ENCODE results near the gene KIF19. TPM values are rescaled to one million over a fixed set of nuclear protein-coding genes. Genes with fewer than 3 reads are reported as not detected.

The KIF19 gene
- total and polyA plus RNA-seq, 8 donors, result 0.20 to 44.3 (median 0.58) TPM; not detected in 3

DNA sequence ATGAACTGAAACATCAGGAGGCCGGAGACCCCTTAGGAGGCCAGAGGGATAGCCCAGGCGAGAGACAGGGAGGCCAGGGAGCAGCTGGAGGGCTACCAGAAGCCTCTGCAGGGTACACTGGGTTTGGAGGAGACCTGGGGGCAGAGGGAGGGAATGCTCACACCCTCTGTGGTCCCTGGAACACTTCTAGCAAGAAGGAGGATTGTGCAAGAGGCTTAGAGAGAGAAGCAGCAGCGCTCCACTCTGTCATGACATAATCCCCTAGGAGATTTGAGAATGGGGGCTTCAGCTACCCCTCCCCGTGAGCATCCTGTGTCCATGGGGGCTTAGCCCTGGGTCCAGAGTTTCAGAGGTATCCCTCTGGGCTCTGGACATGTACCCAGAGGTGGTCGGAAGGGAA, 57.1 kb downstream of the KIF19 start:
- no peak for DNase-seq
- Histone ChIP-seq H3K27me3 (peaks cover 0 to under 1% (median 0%) of the 10 kb centered on the region in 3 donors), H3K4me3 (no peak overlapping the region), H3K9me3 (no peaks in the 10 kb centered on the region), H3K36me3 (no peaks in the 10 kb centered on the region), H3K27ac (no peak overlapping the region), H3K4me1 (peaks cover 30 to 40% (median 35%) of the 10 kb centered on the region in 4 donors)
- TF ChIP-seq EP300 (IDR thresholded peaks at IDR 0.05) (no peak), POLR2A (IDR thresholded peaks at IDR 0.05) (no peak), POLR2AphosphoS5 (IDR thresholded peaks at IDR 0.05) (no peak)
- TF ChIP-seq, protein P1, sequence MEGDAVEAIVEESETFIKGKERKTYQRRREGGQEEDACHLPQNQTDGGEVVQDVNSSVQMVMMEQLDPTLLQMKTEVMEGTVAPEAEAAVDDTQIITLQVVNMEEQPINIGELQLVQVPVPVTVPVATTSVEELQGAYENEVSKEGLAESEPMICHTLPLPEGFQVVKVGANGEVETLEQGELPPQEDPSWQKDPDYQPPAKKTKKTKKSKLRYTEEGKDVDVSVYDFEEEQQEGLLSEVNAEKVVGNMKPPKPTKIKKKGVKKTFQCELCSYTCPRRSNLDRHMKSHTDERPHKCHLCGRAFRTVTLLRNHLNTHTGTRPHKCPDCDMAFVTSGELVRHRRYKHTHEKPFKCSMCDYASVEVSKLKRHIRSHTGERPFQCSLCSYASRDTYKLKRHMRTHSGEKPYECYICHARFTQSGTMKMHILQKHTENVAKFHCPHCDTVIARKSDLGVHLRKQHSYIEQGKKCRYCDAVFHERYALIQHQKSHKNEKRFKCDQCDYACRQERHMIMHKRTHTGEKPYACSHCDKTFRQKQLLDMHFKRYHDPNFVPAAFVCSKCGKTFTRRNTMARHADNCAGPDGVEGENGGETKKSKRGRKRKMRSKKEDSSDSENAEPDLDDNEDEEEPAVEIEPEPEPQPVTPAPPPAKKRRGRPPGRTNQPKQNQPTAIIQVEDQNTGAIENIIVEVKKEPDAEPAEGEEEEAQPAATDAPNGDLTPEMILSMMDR (IDR thresholded peaks at IDR 0.05), result no peak
- 85 to 92% (median 88%) methylated on average over 5 of the region's 5 CpGs for WGBS, 5 donors
- intact Hi-C loops (cut with DNase I; ENCODE audit: low total_unique reads), result no loop called here

DNA sequence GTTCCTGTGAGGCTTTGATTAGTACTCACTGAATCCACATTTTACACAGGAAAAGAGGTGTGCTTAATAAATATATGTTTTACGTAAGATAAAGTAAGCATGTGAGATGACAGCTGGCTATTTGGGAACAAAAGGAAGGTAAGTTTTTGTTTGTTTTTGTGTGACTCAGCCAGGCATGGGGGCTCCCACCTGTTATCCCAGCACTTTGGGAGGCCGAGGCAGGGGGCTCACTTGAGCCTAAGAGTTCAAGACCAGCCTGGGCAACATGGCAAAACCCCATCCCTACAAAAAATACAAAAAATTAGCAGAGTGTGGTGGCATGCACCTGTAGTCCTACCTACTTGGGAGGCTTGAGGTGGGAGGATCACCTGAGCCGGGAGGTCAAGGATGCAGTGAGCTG, 59.2 kb downstream of the KIF19 start:
- WGBS, 5 donors, result 87 to 91% (median 88%) methylated on average over 3 of the region's 3 CpGs
- intact Hi-C loops (cut with DNase I; ENCODE audit: low total_unique reads), result no loop called here
- no peak overlapping the region for H3K4me3 ChIP-seq

DNA sequence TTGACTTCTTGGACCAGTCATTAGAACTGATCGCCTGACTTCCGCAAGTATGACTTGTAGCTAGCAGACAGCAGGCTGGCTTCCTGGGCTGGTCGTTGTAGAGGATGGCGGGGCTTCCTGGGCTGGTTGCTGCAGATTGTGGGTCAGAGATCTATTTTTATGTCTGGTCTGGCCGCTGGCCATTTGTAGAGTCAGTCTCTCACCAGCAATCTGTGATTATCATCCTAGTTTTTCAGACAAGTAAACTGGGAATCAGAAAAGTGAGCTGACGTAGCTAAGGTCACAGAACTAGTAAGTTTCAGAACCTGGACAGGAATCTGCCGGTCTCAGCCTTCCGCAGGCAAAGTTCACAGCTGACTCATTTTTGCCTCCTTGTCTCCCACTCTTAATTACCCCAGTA, 60.4 kb downstream of the KIF19 start:
- intact Hi-C loops (cut with DNase I; ENCODE audit: low total_unique reads), result no loop called here
- H3K27ac ChIP-seq, result no peak overlapping the region

More for the DNA sequence above, 59.2 kb downstream of the KIF19 start:
- no peaks in the 10 kb centered on the region for H3K36me3 ChIP-seq
- H3K9me3 ChIP-seq, result no peaks in the 10 kb centered on the region
- H3K27ac ChIP-seq, result no peak overlapping the region
- no peaks in the 10 kb centered on the region for H3K27me3 ChIP-seq
- TF ChIP-seq POLR2A (IDR thresholded peaks at IDR 0.05) (no peak), POLR2AphosphoS5 (IDR thresholded peaks at IDR 0.05) (no peak), EP300 (IDR thresholded peaks at IDR 0.05) (no peak)
- TF ChIP-seq, protein P1 (IDR thresholded peaks at IDR 0.05), result no peak
- peaks cover 18 to 41% (median 31%) of the 10 kb centered on the region in 4 donors for H3K4me1 ChIP-seq
- no peak for DNase-seq

DNA sequence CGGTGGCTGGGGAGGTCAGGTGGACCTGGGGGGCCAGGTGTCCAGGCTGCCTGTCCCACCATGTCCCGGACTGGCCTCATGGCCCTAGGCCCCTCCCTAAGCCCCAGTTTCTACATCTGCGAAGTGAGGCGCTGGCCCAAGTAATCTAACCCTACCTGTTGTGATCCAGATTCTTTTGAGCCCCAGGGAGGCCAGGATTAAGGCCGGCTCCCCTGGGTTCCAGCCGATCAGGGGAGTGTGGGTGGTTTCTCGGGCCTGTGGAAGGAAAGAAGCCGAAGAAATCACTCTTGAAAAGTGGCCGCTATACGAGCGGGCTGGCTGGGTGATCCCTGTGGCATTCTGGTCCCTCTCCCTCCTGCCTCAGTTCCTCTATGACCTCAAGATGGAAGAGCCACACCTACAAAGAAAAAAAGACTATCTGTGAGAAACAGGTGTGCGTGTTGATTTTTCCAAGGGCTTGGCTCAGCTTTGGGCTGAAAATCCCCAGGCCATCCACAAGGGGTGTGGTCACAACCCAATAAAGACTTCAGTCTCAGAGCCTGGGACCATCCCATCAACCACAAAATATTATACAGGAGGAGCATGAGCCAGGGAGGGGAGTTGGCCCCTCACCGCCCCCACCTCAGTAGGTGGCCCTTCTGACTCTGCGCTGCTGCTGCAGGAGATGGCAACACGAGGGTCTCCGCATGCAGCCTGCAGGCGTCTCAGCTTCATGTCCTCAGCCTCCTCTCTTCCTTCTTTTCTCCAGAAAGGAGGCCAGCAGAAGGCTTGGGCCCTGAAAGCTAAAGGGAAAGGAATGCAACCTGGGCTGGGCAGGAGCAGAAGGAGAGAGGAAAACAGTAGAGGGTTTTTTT, 61.6 kb downstream of the KIF19 start:
- peaks cover 7 to 26% (median 17%) of the 10 kb centered on the region in 4 donors for H3K4me1 ChIP-seq
- no peaks in the 10 kb centered on the region for H3K27me3 ChIP-seq
- no peak for TF ChIP-seq POLR2AphosphoS5 (IDR thresholded peaks at IDR 0.05)
- TF ChIP-seq, protein P1 (IDR thresholded peaks at IDR 0.05), result peak in 2 of 7 experiments; percentile 15 to 22
- H3K4me3 ChIP-seq, result no peak overlapping the region
- peak in 1 of 2 donors; percentile 43 for DNase-seq
- intact Hi-C loops (cut with DNase I; ENCODE audit: low total_unique reads), result no loop called here
- no peaks in the 10 kb centered on the region for H3K9me3 ChIP-seq
- 63 to 75% (median 70%) methylated on average over 14 to 17 of the region's 17 CpGs for WGBS, 5 donors
- H3K27ac ChIP-seq, result peak overlapping the region in 2 of 5 donors; percentile 36 to 38
- no peaks in the 10 kb centered on the region for H3K36me3 ChIP-seq

More for the DNA sequence above, 60.4 kb downstream of the KIF19 start:
- Histone ChIP-seq H3K27me3 (no peaks in the 10 kb centered on the region), H3K4me1 (peaks cover 7 to 29% (median 23%) of the 10 kb centered on the region in 4 donors), H3K9me3 (no peaks in the 10 kb centered on the region), H3K4me3 (no peak overlapping the region), H3K36me3 (no peaks in the 10 kb centered on the region)
- no peak for TF ChIP-seq EP300 (IDR thresholded peaks at IDR 0.05)
- TF ChIP-seq POLR2AphosphoS5 (IDR thresholded peaks at IDR 0.05), result no peak
- no peak for TF ChIP-seq POLR2A (IDR thresholded peaks at IDR 0.05)
- TF ChIP-seq, protein P1 (IDR thresholded peaks at IDR 0.05), result no peak
- 55 to 71% (median 67%) methylated on average over 8 of the region's 8 CpGs for WGBS, 5 donors
- peak in 1 of 2 donors; percentile 57 for DNase-seq

Data from stomach (tissue), 9 donors.